H1 (cell line): Measurements from ENCODE around the gene NDUFAF7. TPM values are rescaled to one million over a fixed set of nuclear protein-coding genes. Genes with fewer than 3 reads are reported as not detected.

Experiments
- CTCF ChIA-PET: fragments of 300-600 bp; sonication (Branson Sonifier 250); formaldehyde crosslinking; loops from one replicate; lab custom pipeline; 2021; ENCODE audit not compliant: partially characterized antibody; lab: Charles Lee
- POLR2A ChIA-PET: fragments of 300-600 bp; sonication (Branson Sonifier 250); formaldehyde crosslinking; loops from one replicate; lab custom pipeline; 2021; ENCODE audit warnings: inconsistent platforms; ENCODE audit not compliant: partially characterized antibody; lab: Charles Lee
- DNase-seq, 2 experiments: peaks; one replicate each; pipeline versions ENCODE4 v3.0.0 to v3.0.0-alpha.2; 2010 to 2022; ENCODE audit warnings: low spot score in 2 of 2, low read depth in 1 of 2, mixed read lengths in 1 of 2
- FAIRE-seq: peaks from 2 replicates; lab custom pipeline; 2011; peaks lifted over from hg19 to GRCh38; lab: Jason Lieb, UNC
- H2AFZ ChIP-seq: 2 replicates; pipeline ENCODE4 v1.8.1; 2012; ENCODE audit warnings: low read length, inconsistent platforms
- H2AK5ac ChIP-seq: 2 replicates; pipeline ENCODE4 v1.6.1; 2013; ENCODE audit warnings: low read depth, low read length
- H2BK120ac ChIP-seq: replicated peaks from 2 replicates; pipeline ENCODE3; 2013; ENCODE audit warnings: low read depth, low read length, inconsistent platforms
- H2BK12ac ChIP-seq: 2 replicates; pipeline ENCODE4 v1.6.1; 2013; ENCODE audit warnings: low read depth, low read length
- H2BK15ac ChIP-seq: 2 replicates; pipeline ENCODE4 v1.6.1; 2013; ENCODE audit warnings: low read length
- H2BK20ac ChIP-seq: 2 replicates; pipeline ENCODE4 v1.6.1; 2013; ENCODE audit warnings: low read length
- H2BK5ac ChIP-seq: 2 replicates; pipeline ENCODE4 v1.6.1; 2013; ENCODE audit warnings: low read depth, low read length
- H3K14ac ChIP-seq: 2 replicates; pipeline ENCODE4 v1.6.1; 2013; ENCODE audit warnings: inconsistent platforms; ENCODE audit not compliant: insufficient read length
- H3K18ac ChIP-seq: 2 replicates; pipeline ENCODE4 v1.6.1; 2013; ENCODE audit warnings: low read length; ENCODE audit errors: extremely low read depth
- H3K23ac ChIP-seq: 2 replicates; pipeline ENCODE4 v1.6.1; 2013; ENCODE audit warnings: inconsistent platforms; ENCODE audit not compliant: insufficient read length
- H3K23me2 ChIP-seq: 2 replicates; pipeline ENCODE4 v1.6.1; 2013; ENCODE audit warnings: low read depth, low read length
- H3K27ac ChIP-seq: 2 replicates; pipeline ENCODE4 v1.6.1; 2011; ENCODE audit warnings: low read depth, low read length, inconsistent platforms
- H3K27me3 ChIP-seq, 4 experiments: replicated peaks in 1 of 4; 1 replicate in 1 of 4; 2 replicates in 3 of 4; pipeline versions ENCODE4 v1.6.1 to v1.8.1; 2011 to 2013; ENCODE audit warnings: low read length in 3 of 4, mild to moderate bottlenecking in 3 of 4, inconsistent platforms in 2 of 4, mixed read lengths in 2 of 4, moderate library complexity in 1 of 4; ENCODE audit not compliant: control insufficient read depth in 3 of 4, insufficient read depth in 3 of 4; ENCODE audit errors: extremely low read depth in 1 of 4
- H3K36me3 ChIP-seq, 4 experiments: 2 replicates each; pipeline versions ENCODE4 v1.6.1 to v1.8.1; 2011 to 2013; ENCODE audit warnings: mild to moderate bottlenecking in 4 of 4, low read length in 3 of 4, moderate library complexity in 2 of 4, control low read depth in 1 of 4, inconsistent platforms in 1 of 4; ENCODE audit not compliant: insufficient read depth in 4 of 4, control insufficient read depth in 2 of 4
- H3K4ac ChIP-seq: replicated peaks from 2 replicates; pipeline ENCODE3; 2013; ENCODE audit warnings: low read length, low read depth, mixed read lengths, inconsistent platforms; ENCODE audit not compliant: insufficient read length
- H3K4me1 ChIP-seq, 4 experiments: replicated peaks in 1 of 4; 1 replicate in 1 of 4; 2 replicates in 3 of 4; pipeline versions ENCODE4 v1.6.1 to v1.8.1; 2011 to 2013; ENCODE audit warnings: low read length in 3 of 4, inconsistent platforms in 2 of 4, mixed read lengths in 1 of 4; ENCODE audit not compliant: insufficient read depth in 4 of 4, control insufficient read depth in 3 of 4
- H3K4me2 ChIP-seq, 2 experiments: 2 replicates each; pipeline versions ENCODE4 v1.6.1 to v1.8.1; 2011 to 2013; ENCODE audit warnings: low read depth in 2 of 2, low read length in 2 of 2, control low read depth in 1 of 2, inconsistent platforms in 1 of 2, mild to moderate bottlenecking in 1 of 2; ENCODE audit not compliant: insufficient read depth in 1 of 2
- H3K4me3 ChIP-seq, 4 experiments: fragments of 200-600, 300-600 bp in 1 of 4; sonication (generic), shearing (Covaris generic), sonication (Bioruptor Twin) in 1 of 4; 2 replicates each; pipeline versions ENCODE4 v1.5.1 to v1.8.1; 2011 to 2016; ENCODE audit warnings: low read length in 4 of 4, low read depth in 3 of 4, control low read depth in 2 of 4, inconsistent platforms in 2 of 4, mild to moderate bottlenecking in 2 of 4, mixed read lengths in 1 of 4, moderate library complexity in 1 of 4; ENCODE audit not compliant: insufficient read depth in 2 of 4; ENCODE audit errors: extremely low read depth in 1 of 4
- H3K56ac ChIP-seq: replicated peaks from 2 replicates; pipeline ENCODE3; 2013; ENCODE audit warnings: low read depth, mild to moderate bottlenecking, mixed read lengths, low read length, inconsistent platforms; ENCODE audit not compliant: insufficient read length
- H3K79me1 ChIP-seq: 2 replicates; pipeline ENCODE4 v1.6.1; 2013; ENCODE audit warnings: low read depth, low read length, control low read depth
- H3K79me2 ChIP-seq, 2 experiments: 2 replicates each; pipeline versions ENCODE4 v1.6.1 to v1.8.1; 2012 to 2013; ENCODE audit warnings: low read length in 2 of 2, mild to moderate bottlenecking in 2 of 2, inconsistent platforms in 1 of 2; ENCODE audit not compliant: insufficient read depth in 2 of 2, control insufficient read depth in 1 of 2
- H3K9ac ChIP-seq, 4 experiments: replicated peaks in 1 of 4; 1 replicate in 1 of 4; 2 replicates in 3 of 4; pipeline versions ENCODE4 v1.6.1 to v1.8.1; 2011 to 2013; ENCODE audit warnings: low read depth in 3 of 4, low read length in 3 of 4, control low read depth in 2 of 4, mild to moderate bottlenecking in 2 of 4, moderate library complexity in 2 of 4, inconsistent platforms in 1 of 4; ENCODE audit errors: extremely low read depth in 1 of 4
- H3K9me3 ChIP-seq, 2 experiments: 2 replicates each; pipeline versions ENCODE4 v1.6.1 to v1.8.1; 2012 to 2013; ENCODE audit warnings: mild to moderate bottlenecking in 2 of 2, moderate library complexity in 2 of 2, control low read depth in 1 of 2, inconsistent platforms in 1 of 2, low read depth in 1 of 2, low read length in 1 of 2, mixed read lengths in 1 of 2; ENCODE audit not compliant: insufficient read depth in 2 of 2
- H4K20me1 ChIP-seq, 2 experiments: replicated peaks in 1 of 2; 2 replicates each; pipeline versions ENCODE3 to v1.8.1; 2011 to 2013; ENCODE audit warnings: inconsistent platforms in 2 of 2, low read length in 2 of 2, mild to moderate bottlenecking in 1 of 2; ENCODE audit not compliant: insufficient read depth in 2 of 2, control insufficient read depth in 1 of 2
- H4K5ac ChIP-seq: 2 replicates; pipeline ENCODE4 v1.6.1; 2013; ENCODE audit warnings: low read length, low read depth, mixed read lengths, inconsistent platforms; ENCODE audit not compliant: insufficient read length
- H4K8ac ChIP-seq: 2 replicates; pipeline ENCODE4 v1.8.0; 2013; ENCODE audit warnings: mild to moderate bottlenecking, moderate library complexity, low read length, inconsistent platforms; ENCODE audit not compliant: insufficient read depth; ENCODE audit errors: extremely low read depth
- H4K91ac ChIP-seq: replicated peaks from 2 replicates; pipeline ENCODE3; 2013; ENCODE audit warnings: low read length, mixed read lengths, inconsistent platforms; ENCODE audit not compliant: insufficient read length
- CBX5 ChIP-seq: fragments of 300-800, 300-1000 bp; sonication (generic); IDR thresholded peaks from 2 replicates; pipeline ENCODE4 v1.7.1; 2016; ENCODE audit warnings: antibody characterized with exemption, low read length, low read depth
- polyA plus RNA-seq, 7 experiments: library from polyadenylated mRNA; depleted of rRNA in 3 of 7; stranded (reverse) in 5 of 7; unstranded in 2 of 7; fragments of >200 nt in 5 of 7; fragments of 200-250 nt in 2 of 7; gene quantifications; 1 replicate in 5 of 7; 2 replicates in 1 of 7; 4 replicates in 1 of 7; pipeline versions ENCODE4 v1.2.1 to v1.2.3, GENCODE V29; 2011 to 2013; ENCODE audit warnings: missing spikeins in 2 of 7, mixed read lengths in 2 of 7
- total RNA-seq: library from RNA; stranded (reverse); fragmentation: NEBNext Ultra II Directional; extraction: Animal tissue kit (Norgen Biotek cat#: 25700); gene quantifications from 2 replicates; pipeline ENCODE4 v1.2.1, GENCODE V29; 2021

NDUFAF7 gene
- total and polyA plus RNA-seq, 2 of the 8 experiments (the other 6 are each of a cell fraction or from before 2014, with no cell fraction given), result 50.2 to 56.0 TPM

DNA sequence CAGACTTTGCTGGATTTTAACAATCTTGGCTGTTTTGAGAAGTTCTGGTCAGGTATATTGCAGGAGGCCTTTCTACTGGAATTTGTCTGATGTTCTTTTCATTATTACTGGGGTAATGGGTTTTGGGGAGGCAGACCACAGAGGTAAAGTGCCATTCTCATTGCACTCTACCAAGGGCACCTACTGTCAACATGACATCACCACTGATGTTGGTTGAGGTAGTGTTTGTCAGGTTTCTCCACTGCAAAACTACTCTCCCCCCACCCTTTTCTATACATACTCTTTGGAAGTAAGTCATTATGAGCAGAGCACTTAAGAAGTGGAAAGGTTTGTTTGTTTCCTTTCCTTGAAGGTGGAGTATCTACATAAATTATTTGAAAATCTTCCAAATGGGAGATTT, 66.2 kb downstream of the NDUFAF7 start:
- no peak overlapping the region for H2BK120ac ChIP-seq
- H3K79me2 ChIP-seq, result peaks cover 0 to 72% of the 10 kb centered on the region in 2 experiments; a peak in 2 of 4 replicates
- no peak overlapping the region for H3K4me2 ChIP-seq
- no peak overlapping the region for H2AK5ac ChIP-seq
- no peaks in the 10 kb centered on the region for H3K23me2 ChIP-seq
- no peak overlapping the region for H3K4me3 ChIP-seq
- no peaks in the 10 kb centered on the region for H3K27me3 ChIP-seq
- H3K18ac ChIP-seq, result no peak overlapping the region
- H4K20me1 ChIP-seq, result peaks cover 2 to 4% of the 10 kb centered on the region in 2 experiments
- DNase-seq (no peak), FAIRE-seq (no peak)
- H2BK12ac ChIP-seq, result no peak overlapping the region
- H2BK20ac ChIP-seq, result no peak overlapping the region
- no peak overlapping the region for H4K91ac ChIP-seq
- no peak overlapping the region for H3K9ac ChIP-seq
- peaks cover 3% of the 10 kb centered on the region for H3K79me1 ChIP-seq
- H3K56ac ChIP-seq, result no peak overlapping the region
- H2BK5ac ChIP-seq, result no peak overlapping the region
- H3K36me3 ChIP-seq, result 0 out of 8 replicates have a peak, but pooled peaks cover 0 to 5% (median 0%) of the 10 kb centered on the region in 4 experiments
- H3K23ac ChIP-seq, result no peak overlapping the region
- H3K4me1 ChIP-seq, result no peaks in the 10 kb centered on the region
- ChIA-PET CTCF (no interaction called here), POLR2A (no interaction called here)
- no peak overlapping the region for H4K5ac ChIP-seq
- no peak overlapping the region for H3K4ac ChIP-seq
- H2AFZ ChIP-seq, result no peak overlapping the region
- H3K27ac ChIP-seq, result no peak overlapping the region
- no peak overlapping the region for H2BK15ac ChIP-seq
- TF ChIP-seq CBX5, result no peak
- no peak overlapping the region for H3K14ac ChIP-seq
- no peak overlapping the region for H4K8ac ChIP-seq
- no peaks in the 10 kb centered on the region for H3K9me3 ChIP-seq

Other genes with a start within 250 kb of the NDUFAF7 start
- gene HEATR5B, start 147.3 kb upstream of the NDUFAF7 start, total RNA-seq, result 11.3 and 12.6 TPM in 2 replicates
- gene HEATR5B, start 147.3 kb upstream of the NDUFAF7 start, polyA plus RNA-seq (2011; rRNA removed), result 5.5 and 7.0 TPM in 2 replicates
- 2.7 and 3.4 TPM in 2 replicates for gene GPATCH11, start 147.1 kb upstream of the NDUFAF7 start, total RNA-seq
- gene GPATCH11, start 147.1 kb upstream of the NDUFAF7 start, polyA plus RNA-seq (2011; rRNA removed), result 0.38 and 0.60 TPM in 2 replicates
- 46.3 and 46.9 TPM in 2 replicates for gene EIF2AK2, start 74.7 kb upstream of the NDUFAF7 start, total RNA-seq
- gene EIF2AK2, start 74.7 kb upstream of the NDUFAF7 start, polyA plus RNA-seq (2011; rRNA removed), result 6.8 and 13.1 TPM in 2 replicates
- not detected in 2 replicates for gene SULT6B1, start 43.0 kb upstream of the NDUFAF7 start, total RNA-seq
- not detected in 2 replicates for gene SULT6B1, start 43.0 kb upstream of the NDUFAF7 start, polyA plus RNA-seq (2011; rRNA removed)
- gene CEBPZOS, start 35.2 kb upstream of the NDUFAF7 start, total RNA-seq, result 43.5 and 43.6 TPM in 2 replicates
- gene CEBPZOS, start 35.2 kb upstream of the NDUFAF7 start, polyA plus RNA-seq (2011; rRNA removed), result 20.5 and 27.3 TPM in 2 replicates
- gene CEBPZ, start 62 bp upstream of the NDUFAF7 start, total RNA-seq, result 186 and 201 TPM in 2 replicates
- 14.7 and 19.1 TPM in 2 replicates for gene CEBPZ, start 62 bp upstream of the NDUFAF7 start, polyA plus RNA-seq (2011; rRNA removed)
- gene PRKD3, start 93.2 kb downstream of the NDUFAF7 start, total RNA-seq, result 55.2 and 63.3 TPM in 2 replicates
- 10.0 and 12.0 TPM in 2 replicates for gene PRKD3, start 93.2 kb downstream of the NDUFAF7 start, polyA plus RNA-seq (2011; rRNA removed)
- gene QPCT, start 113.0 kb downstream of the NDUFAF7 start, total RNA-seq, result 3.9 and 4.0 TPM in 2 replicates
- 4.3 TPM in 2 replicates for gene QPCT, start 113.0 kb downstream of the NDUFAF7 start, polyA plus RNA-seq (2011; rRNA removed)